A549 (cell line): ENCODE results near the gene BTK. TPM values are rescaled to one million over a fixed set of nuclear protein-coding genes. Genes with fewer than 3 reads are reported as not detected.
A peak's percentile ranks its signal among the peaks of the same experiment; 100 is the strongest.

Experiments used
- ATAC-seq, 2 experiments: fragments of 200-7000 bp in 1 of 2; fragments of >200 bp in 1 of 2; cut with Nextera tagmentation in 1 of 2; cut with Tn5 transposase in 1 of 2; 3 replicates each; pipeline versions ENCODE4 v1.8.0 to v1.9.1; 2018 to 2020; ENCODE audit warnings: mild to moderate bottlenecking in 1 of 2, moderate library complexity in 1 of 2
- CTCF ChIA-PET: fragments of 300-600 bp; sonication (Branson Sonifier 250); formaldehyde crosslinking; extraction: SDS; loops from one replicate; lab custom pipeline; 2021; ENCODE audit warnings: antibody characterized with exemption, inconsistent platforms; lab: Yijun Ruan, JAX
- POLR2A ChIA-PET: fragments of 350-600 bp; formaldehyde crosslinking; extraction: SDS; loops from one replicate; lab custom pipeline; 2021; ENCODE audit warnings: antibody characterized with exemption, inconsistent platforms; lab: Yijun Ruan, JAX
- DNase-seq, 2 experiments: peaks; one replicate each; pipeline versions ENCODE4 v3.0.0 to v3.0.0-alpha.2; 2011 to 2016; ENCODE audit warnings: low read depth in 1 of 2, low spot score in 1 of 2
- FAIRE-seq: peaks from 2 replicates; lab custom pipeline; 2011; peaks lifted over from hg19 to GRCh38; lab: Jason Lieb, UNC
- H3K27ac ChIP-seq, 2 experiments: fragments of >200 bp; sonication (Bioruptor Twin); formaldehyde crosslinking; 3 replicates each; pipeline ENCODE4 v1.5.1; 2016 to 2017
- H3K4me1 ChIP-seq: fragments of >200 bp; sonication (Bioruptor Twin); formaldehyde crosslinking; 3 replicates; pipeline ENCODE4 v1.6.1; 2016
- H3K4me2 ChIP-seq: fragments of >200 bp; sonication (Bioruptor Twin); formaldehyde crosslinking; 3 replicates; pipeline ENCODE4 v1.6.1; 2016
- H3K4me3 ChIP-seq: fragments of >200 bp; sonication (Bioruptor Twin); formaldehyde crosslinking; 3 replicates; pipeline ENCODE4 v1.5.1; 2016
- H3K9me3 ChIP-seq: fragments of >200 bp; sonication (Bioruptor Twin); formaldehyde crosslinking; 3 replicates; pipeline ENCODE4 v1.6.1; 2016
- BHLHE40 ChIP-seq: IDR thresholded peaks from 2 replicates; pipeline ENCODE4 v1.6.1; 2012; ENCODE audit warnings: low read depth, low read length, inconsistent platforms
- CBX2 ChIP-seq: fragments of 200-600 bp; sonication (generic); IDR thresholded peaks from 2 replicates; pipeline ENCODE4 v1.6.1; 2016; ENCODE audit warnings: low read depth, mild to moderate bottlenecking, borderline replicate concordance
- CTCF ChIP-seq: fragments of >200 bp; sonication (Bioruptor Twin); formaldehyde crosslinking; IDR thresholded peaks from 3 replicates; pipeline ENCODE4 v1.5.1; 2016
- FOSB ChIP-seq: fragments of 250-450 bp; sonication (Bioruptor Pico); IDR thresholded peaks from 2 replicates; pipeline ENCODE4 v1.5.0; 2020; ENCODE audit warnings: mild to moderate bottlenecking, moderate library complexity
- HMGXB4 ChIP-seq: fragments of 250-450 bp; sonication (Bioruptor Pico); IDR thresholded peaks from 2 replicates; pipeline ENCODE4 v1.5.0; 2021; ENCODE audit warnings: mild to moderate bottlenecking, moderate library complexity, borderline replicate concordance
- HOXB13 ChIP-seq: fragments of 250-450 bp; sonication (Bioruptor Pico); IDR thresholded peaks from 2 replicates; pipeline ENCODE4 v1.5.0; 2020; ENCODE audit warnings: low read depth, mild to moderate bottlenecking, moderate library complexity
- JUNB ChIP-seq: fragments of >200 bp; sonication (Bioruptor Twin); formaldehyde crosslinking; IDR thresholded peaks from 2 replicates; pipeline ENCODE4 v1.6.1; 2016
- MAZ ChIP-seq: fragments of 150-350 bp; IDR thresholded peaks from 2 replicates; pipeline ENCODE4 v1.6.1; 2014; ENCODE audit warnings: antibody characterized with exemption, low read depth, low read length, borderline replicate concordance
- NFE2L2 ChIP-seq: fragments of 150-350 bp; conservative IDR thresholded peaks from 2 replicates; pipeline ENCODE4 v1.6.1; 2014; ENCODE audit warnings: low read length
- NPAS2 ChIP-seq: fragments of 250-450 bp; sonication (Bioruptor Pico); IDR thresholded peaks from 2 replicates; pipeline ENCODE4 v1.8.0; 2022; ENCODE audit warnings: mild to moderate bottlenecking, moderate library complexity, borderline replicate concordance
- POLR2A ChIP-seq: IDR thresholded peaks from 2 replicates; pipeline ENCODE4 v1.6.1; 2012; ENCODE audit warnings: mild to moderate bottlenecking, low read length
- RCOR1 ChIP-seq: fragments of 150-350 bp; IDR thresholded peaks from 2 replicates; pipeline ENCODE4 v1.6.1; 2014; ENCODE audit warnings: antibody characterized with exemption, low read length, low read depth
- SREBF2 ChIP-seq: fragments of 450-650 bp; IDR thresholded peaks from 2 replicates; pipeline ENCODE4 v1.6.1; 2014; ENCODE audit warnings: mild to moderate bottlenecking, moderate library complexity
- ZC3H11A ChIP-seq: fragments of 450-650 bp; IDR thresholded peaks from 2 replicates; pipeline ENCODE4 v1.6.1; 2014; ENCODE audit warnings: antibody characterized with exemption, mild to moderate bottlenecking
- ZFP36 ChIP-seq: fragments of 450-650 bp; IDR thresholded peaks from 2 replicates; pipeline ENCODE4 v1.6.1; 2014; ENCODE audit warnings: borderline replicate concordance; ENCODE audit not compliant: partially characterized antibody
- WGBS: methylation state at CpG from one replicate; pipeline ENCODE4 v1.1.6; 2017; ENCODE audit errors: missing lambda C conversion rate; 5-methylcytosine and 5-hydroxymethylcytosine counted together
- polyA plus RNA-seq, 4 experiments: library from polyadenylated mRNA; depleted of rRNA in 3 of 4; stranded (reverse); fragments of >200 nt; fragmentation: RNase III in 1 of 4; extraction: RNeasy Plus Mini Kit Qiagen cat#74134 plus additional on column Dnase treatment in 1 of 4; gene quantifications; 2 replicates in 3 of 4; 3 replicates in 1 of 4; pipeline ENCODE4 v1.2.3, GENCODE V29; 2011 to 2017
- TF ChIP-seq, protein P1 (sequence below): IDR thresholded peaks from 2 replicates; pipeline ENCODE4 v1.6.1; 2012
- TF ChIP-seq, protein P2 (sequence below): fragments of 200-600 bp; sonication (generic); IDR thresholded peaks from 2 replicates; pipeline ENCODE4 v1.6.1; 2016; ENCODE audit warnings: antibody characterized with exemption, mild to moderate bottlenecking, moderate library complexity
- TF ChIP-seq, protein P3 (sequence below): fragments of >200 bp; sonication (Bioruptor Twin); formaldehyde crosslinking; IDR thresholded peaks from 2 replicates; pipeline ENCODE4 v1.6.1; 2016
- TF ChIP-seq, protein P4 (sequence below): fragments of 150-350 bp; IDR thresholded peaks from 2 replicates; pipeline ENCODE4 v1.6.1; 2014; ENCODE audit warnings: low read depth, mild to moderate bottlenecking, low read length

Gene BTK
- polyA plus RNA-seq, 2 of the 4 experiments (the other 2 are of a cell fraction), result 0.18 to 0.26 TPM

DNA sequence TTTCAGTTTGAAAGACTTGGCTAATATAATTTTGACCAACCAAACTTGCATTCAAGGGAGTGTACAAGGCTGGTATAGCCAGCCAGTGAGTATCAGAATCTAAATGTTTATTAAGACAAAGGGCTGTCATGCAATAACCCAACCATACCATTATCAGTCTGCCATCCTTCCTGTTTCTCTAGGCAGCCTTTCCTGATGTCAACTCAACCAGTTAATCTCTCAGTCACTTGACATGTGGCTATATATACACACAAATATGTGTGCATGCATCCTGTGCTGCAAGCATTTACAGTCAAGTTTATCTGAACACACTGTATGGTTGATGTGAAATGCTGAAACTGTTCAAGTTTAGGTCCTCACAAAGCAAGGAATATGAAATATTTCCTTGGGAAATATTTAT is 17.2 kb downstream of the BTK start:
- DNase-seq (no peak), FAIRE-seq (no peak), ATAC-seq (no peak)
- Histone ChIP-seq H3K4me1 (no peaks in the 10 kb centered on the region), H3K4me2 (no peak overlapping the region), H3K4me3 (no peak overlapping the region), H3K9me3 (no peaks in the 10 kb centered on the region), H3K27ac (no peak overlapping the region)
- ChIA-PET CTCF (no interaction called here), POLR2A (interaction anchor here (1.4 kb wide), 1 partner anchor 22 kb away, joined by 6 read pairs; the partner anchor contains the start of gene RPL36A)
- TF ChIP-seq FOSB (CRISPR knock-in tag) (no peak), MAZ (no peak)
- TF ChIP-seq, protein P1, sequence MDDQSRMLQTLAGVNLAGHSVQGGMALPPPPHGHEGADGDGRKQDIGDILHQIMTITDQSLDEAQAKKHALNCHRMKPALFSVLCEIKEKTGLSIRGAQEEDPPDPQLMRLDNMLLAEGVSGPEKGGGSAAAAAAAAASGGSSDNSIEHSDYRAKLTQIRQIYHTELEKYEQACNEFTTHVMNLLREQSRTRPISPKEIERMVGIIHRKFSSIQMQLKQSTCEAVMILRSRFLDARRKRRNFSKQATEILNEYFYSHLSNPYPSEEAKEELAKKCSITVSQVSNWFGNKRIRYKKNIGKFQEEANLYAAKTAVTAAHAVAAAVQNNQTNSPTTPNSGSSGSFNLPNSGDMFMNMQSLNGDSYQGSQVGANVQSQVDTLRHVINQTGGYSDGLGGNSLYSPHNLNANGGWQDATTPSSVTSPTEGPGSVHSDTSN, result no peak

GRCh38 chrX:101365301-101365795 is 20.6 kb downstream of the BTK start:
- Histone ChIP-seq H3K4me3 (no peak overlapping the region), H3K4me2 (no peak overlapping the region), H3K27ac (no peak overlapping the region), H3K4me1 (no peaks in the 10 kb centered on the region), H3K9me3 (no peaks in the 10 kb centered on the region)
- CTCF ChIA-PET, result no interaction called here
- FAIRE-seq, result peak; percentile 54
- WGBS, result 67% methylated on average over 1 of the region's 1 CpG
- ATAC-seq, result no peak
- POLR2A ChIA-PET, result no interaction called here
- no peak for DNase-seq
- TF ChIP-seq RCOR1 (no peak), NPAS2 (CRISPR knock-in tag) (no peak), SREBF2 (no peak), HMGXB4 (no peak), HOXB13 (CRISPR knock-in tag) (no peak), CTCF (no peak), BHLHE40 (no peak), JUNB (no peak), FOSB (CRISPR knock-in tag) (no peak), ZFP36 (no peak)
- TF ChIP-seq, protein P2, sequence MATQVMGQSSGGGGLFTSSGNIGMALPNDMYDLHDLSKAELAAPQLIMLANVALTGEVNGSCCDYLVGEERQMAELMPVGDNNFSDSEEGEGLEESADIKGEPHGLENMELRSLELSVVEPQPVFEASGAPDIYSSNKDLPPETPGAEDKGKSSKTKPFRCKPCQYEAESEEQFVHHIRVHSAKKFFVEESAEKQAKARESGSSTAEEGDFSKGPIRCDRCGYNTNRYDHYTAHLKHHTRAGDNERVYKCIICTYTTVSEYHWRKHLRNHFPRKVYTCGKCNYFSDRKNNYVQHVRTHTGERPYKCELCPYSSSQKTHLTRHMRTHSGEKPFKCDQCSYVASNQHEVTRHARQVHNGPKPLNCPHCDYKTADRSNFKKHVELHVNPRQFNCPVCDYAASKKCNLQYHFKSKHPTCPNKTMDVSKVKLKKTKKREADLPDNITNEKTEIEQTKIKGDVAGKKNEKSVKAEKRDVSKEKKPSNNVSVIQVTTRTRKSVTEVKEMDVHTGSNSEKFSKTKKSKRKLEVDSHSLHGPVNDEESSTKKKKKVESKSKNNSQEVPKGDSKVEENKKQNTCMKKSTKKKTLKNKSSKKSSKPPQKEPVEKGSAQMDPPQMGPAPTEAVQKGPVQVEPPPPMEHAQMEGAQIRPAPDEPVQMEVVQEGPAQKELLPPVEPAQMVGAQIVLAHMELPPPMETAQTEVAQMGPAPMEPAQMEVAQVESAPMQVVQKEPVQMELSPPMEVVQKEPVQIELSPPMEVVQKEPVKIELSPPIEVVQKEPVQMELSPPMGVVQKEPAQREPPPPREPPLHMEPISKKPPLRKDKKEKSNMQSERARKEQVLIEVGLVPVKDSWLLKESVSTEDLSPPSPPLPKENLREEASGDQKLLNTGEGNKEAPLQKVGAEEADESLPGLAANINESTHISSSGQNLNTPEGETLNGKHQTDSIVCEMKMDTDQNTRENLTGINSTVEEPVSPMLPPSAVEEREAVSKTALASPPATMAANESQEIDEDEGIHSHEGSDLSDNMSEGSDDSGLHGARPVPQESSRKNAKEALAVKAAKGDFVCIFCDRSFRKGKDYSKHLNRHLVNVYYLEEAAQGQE, result no peak
- TF ChIP-seq, protein P3, sequence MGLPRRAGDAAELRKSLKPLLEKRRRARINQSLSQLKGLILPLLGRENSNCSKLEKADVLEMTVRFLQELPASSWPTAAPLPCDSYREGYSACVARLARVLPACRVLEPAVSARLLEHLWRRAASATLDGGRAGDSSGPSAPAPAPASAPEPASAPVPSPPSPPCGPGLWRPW, result no peak

DNA sequence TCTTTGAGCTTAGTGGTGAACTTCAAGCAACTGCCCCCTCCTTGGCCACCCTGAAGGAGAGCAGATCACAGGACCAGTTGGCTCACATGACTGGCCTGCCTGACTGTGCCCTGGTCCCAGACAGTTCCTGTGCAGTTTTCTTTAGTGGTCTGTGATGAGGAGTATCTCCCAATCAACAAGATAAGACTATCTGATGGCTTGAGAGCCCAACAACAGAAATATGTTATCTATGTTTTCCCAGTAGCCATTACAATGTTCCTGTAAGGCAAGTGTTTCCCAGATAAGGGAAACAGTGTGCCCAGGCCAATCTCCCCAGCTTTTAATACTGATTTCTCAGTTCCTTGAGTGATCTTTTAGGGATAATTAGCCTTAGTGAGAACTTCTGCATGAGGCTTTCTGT is 23.2 kb downstream of the BTK start:
- Histone ChIP-seq H3K4me1 (no peaks in the 10 kb centered on the region), H3K27ac (no peak overlapping the region), H3K4me3 (no peak overlapping the region), H3K9me3 (no peaks in the 10 kb centered on the region), H3K4me2 (no peak overlapping the region)
- ChIA-PET CTCF (no interaction called here), POLR2A (no interaction called here)
- DNase-seq (no peak), ATAC-seq (no peak), FAIRE-seq (peak; percentile 80)
- no peak for TF ChIP-seq SREBF2
- TF ChIP-seq, protein P4, sequence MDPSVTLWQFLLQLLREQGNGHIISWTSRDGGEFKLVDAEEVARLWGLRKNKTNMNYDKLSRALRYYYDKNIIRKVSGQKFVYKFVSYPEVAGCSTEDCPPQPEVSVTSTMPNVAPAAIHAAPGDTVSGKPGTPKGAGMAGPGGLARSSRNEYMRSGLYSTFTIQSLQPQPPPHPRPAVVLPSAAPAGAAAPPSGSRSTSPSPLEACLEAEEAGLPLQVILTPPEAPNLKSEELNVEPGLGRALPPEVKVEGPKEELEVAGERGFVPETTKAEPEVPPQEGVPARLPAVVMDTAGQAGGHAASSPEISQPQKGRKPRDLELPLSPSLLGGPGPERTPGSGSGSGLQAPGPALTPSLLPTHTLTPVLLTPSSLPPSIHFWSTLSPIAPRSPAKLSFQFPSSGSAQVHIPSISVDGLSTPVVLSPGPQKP, result no peak
- no peak for TF ChIP-seq CBX2
- no peak for TF ChIP-seq NFE2L2
- TF ChIP-seq CTCF, result no peak
- TF ChIP-seq JUNB, result no peak
- no peak for TF ChIP-seq FOSB (CRISPR knock-in tag)
- no peak for TF ChIP-seq ZC3H11A
- no peak for TF ChIP-seq POLR2A
